Liver (tissue), 9 donors: ENCODE measurements around the gene TPGS1. TPM values are rescaled to one million over a fixed set of nuclear protein-coding genes. Genes with fewer than 3 reads are reported as not detected.
A peak's percentile ranks its signal among the peaks of the same experiment; 100 is the strongest.

Source experiments
- DNase-seq: peaks from one replicate; pipeline ENCODE4 v3.0.0-alpha.2; 2017; ENCODE audit warnings: low spot score
- H3K27ac ChIP-seq, 2 donors: one replicate each; pipeline ENCODE4 v1.7.0; 2013; ENCODE audit warnings: inconsistent platforms in 2 of 2, low read length in 2 of 2, control low read depth in 1 of 2, low read depth in 1 of 2, mild to moderate bottlenecking in 1 of 2
- H3K27me3 ChIP-seq, 4 donors: one replicate each; pipeline versions ENCODE4 v1.6.1 to v1.7.0; 2013; ENCODE audit warnings: low read length in 3 of 4, inconsistent platforms in 1 of 4, mild to moderate bottlenecking in 1 of 4, moderate library complexity in 1 of 4; ENCODE audit not compliant: control insufficient read depth in 4 of 4, insufficient read depth in 4 of 4
- H3K36me3 ChIP-seq, 4 donors: one replicate each; pipeline versions ENCODE4 v1.6.1 to v1.7.0; 2013; ENCODE audit warnings: low read length in 3 of 4, mild to moderate bottlenecking in 3 of 4, low read depth in 1 of 4, moderate library complexity in 1 of 4; ENCODE audit not compliant: control insufficient read depth in 4 of 4, insufficient read depth in 3 of 4
- H3K4me1 ChIP-seq, 4 donors: one replicate each; pipeline versions ENCODE4 v1.6.1 to v1.7.0; 2013; ENCODE audit warnings: low read length in 3 of 4, mild to moderate bottlenecking in 3 of 4, moderate library complexity in 1 of 4; ENCODE audit not compliant: control insufficient read depth in 4 of 4, insufficient read depth in 4 of 4
- H3K4me3 ChIP-seq, 3 donors: one replicate each; pipeline versions ENCODE4 v1.6.1 to v1.7.0; 2013; ENCODE audit warnings: low read length in 3 of 3, control low read depth in 1 of 3, low read depth in 1 of 3, mild to moderate bottlenecking in 1 of 3
- H3K9ac ChIP-seq, 2 donors: one replicate each; pipeline ENCODE4 v1.7.0; 2013; ENCODE audit warnings: low read length in 2 of 2, mild to moderate bottlenecking in 2 of 2, moderate library complexity in 2 of 2, control low read depth in 1 of 2, low read depth in 1 of 2
- H3K9me3 ChIP-seq, 4 donors: one replicate each; pipeline versions ENCODE4 v1.6.1 to v1.7.0; 2013; ENCODE audit warnings: low read length in 3 of 4; ENCODE audit not compliant: control insufficient read depth in 4 of 4
- ATF3 ChIP-seq: IDR thresholded peaks from 2 replicates; pipeline ENCODE4 v1.6.1; 2016; ENCODE audit warnings: antibody characterized with exemption
- EGR1 ChIP-seq, 2 donors: IDR thresholded peaks; 2 replicates each; pipeline ENCODE4 v1.6.1; 2016 to 2018; ENCODE audit warnings: antibody characterized with exemption in 2 of 2, low read depth in 2 of 2
- FOXA1 ChIP-seq: IDR thresholded peaks from 2 replicates; pipeline ENCODE4 v1.6.1; 2016; ENCODE audit warnings: antibody characterized with exemption
- FOXA2 ChIP-seq: IDR thresholded peaks from 2 replicates; pipeline ENCODE4 v1.6.1; 2016; ENCODE audit warnings: antibody characterized with exemption
- GABPA ChIP-seq, 2 donors: IDR thresholded peaks in 1 of 2; conservative IDR thresholded peaks in 1 of 2; 2 replicates each; pipeline ENCODE4 v1.6.1; 2016; ENCODE audit warnings: antibody characterized with exemption in 2 of 2, mild to moderate bottlenecking in 1 of 2, moderate library complexity in 1 of 2
- HNF4A ChIP-seq, 2 donors: conservative IDR thresholded peaks; 2 replicates each; pipeline ENCODE4 v1.6.1; 2016; ENCODE audit warnings: antibody characterized with exemption in 2 of 2, mild to moderate bottlenecking in 2 of 2
- JUND ChIP-seq, 2 donors: IDR thresholded peaks; 2 replicates each; pipeline ENCODE4 v1.6.1; 2016; ENCODE audit warnings: antibody characterized with exemption in 2 of 2
- MAX ChIP-seq: IDR thresholded peaks from 2 replicates; pipeline ENCODE4 v1.6.1; 2016; ENCODE audit warnings: antibody characterized with exemption
- NR2F2 ChIP-seq: IDR thresholded peaks from 2 replicates; pipeline ENCODE4 v1.6.1; 2016; ENCODE audit warnings: antibody characterized with exemption
- RAD21 ChIP-seq, 2 donors: IDR thresholded peaks; 2 replicates each; pipeline ENCODE4 v1.6.1; 2016; ENCODE audit warnings: antibody characterized with exemption in 2 of 2, mild to moderate bottlenecking in 2 of 2
- REST ChIP-seq: IDR thresholded peaks from 2 replicates; pipeline ENCODE4 v1.6.1; 2016; ENCODE audit warnings: antibody characterized with exemption, mild to moderate bottlenecking
- RXRA ChIP-seq, 2 donors: IDR thresholded peaks; 2 replicates each; pipeline ENCODE4 v1.6.1; 2017 to 2018; ENCODE audit warnings: antibody characterized with exemption in 2 of 2, mild to moderate bottlenecking in 1 of 2
- SP1 ChIP-seq: IDR thresholded peaks from 2 replicates; pipeline ENCODE4 v1.6.1; 2018; ENCODE audit warnings: antibody characterized with exemption, mild to moderate bottlenecking
- TAF1 ChIP-seq: conservative IDR thresholded peaks from 2 replicates; pipeline ENCODE4 v1.6.1; 2016; ENCODE audit warnings: antibody characterized with exemption, mild to moderate bottlenecking
- YY1 ChIP-seq: IDR thresholded peaks from 2 replicates; pipeline ENCODE4 v1.6.1; 2016; ENCODE audit warnings: antibody characterized with exemption, mild to moderate bottlenecking
- ZBTB33 ChIP-seq: IDR thresholded peaks from 2 replicates; pipeline ENCODE4 v1.6.1; 2016; ENCODE audit warnings: antibody characterized with exemption
- WGBS: extraction: QIAGEN DNeasy Blood & Tissue Kit; methylation state at CpG from one replicate; pipeline ENCODE4 v1.1.7; 2013; 5-methylcytosine and 5-hydroxymethylcytosine counted together
- polyA plus RNA-seq, 2 donors: library from polyadenylated mRNA; stranded (reverse) in 1 of 2; unstranded in 1 of 2; fragments of 200-250 nt in 1 of 2; fragments of >200 nt in 1 of 2; fragmentation: Nextera tagmentation in 1 of 2; extraction: Ambion mirVana in 1 of 2; gene quantifications; one replicate each; pipeline versions ENCODE4 v1.2.1 to v1.2.3, GENCODE V29; 2013 to 2015
- total RNA-seq, 2 donors: library from RNA; depleted of rRNA; stranded (reverse); fragments of >200 nt; gene quantifications; one replicate each; pipeline ENCODE4 v1.2.3, GENCODE V29; 2014
- donor health status: healthy.
- donor health status: healthy.
- donor health status: healthy.
- donor health status: healthy.
- donor health status: healthy.

The TPGS1 gene
- total and polyA plus RNA-seq, 4 donors = 1.7 to 15.5 (median 14.7) TPM

- WGBS = 47% methylated on average over 20 of the region's 20 CpGs
- no peak overlapping the region for H3K27ac ChIP-seq
- H3K4me3 ChIP-seq = no peak overlapping the region
- no peaks in the 10 kb centered on the region for H3K36me3 ChIP-seq
- DNase-seq = no peak
- no peaks in the 10 kb centered on the region for H3K27me3 ChIP-seq
- no peak for TF ChIP-seq GABPA (IDR thresholded peaks at IDR 0.05 in 1 of 2, conservative IDR thresholded peaks at IDR 0.05 in 1 of 2)
- TF ChIP-seq ATF3 = no peak
- TF ChIP-seq ZBTB33 = no peak
- no peak for TF ChIP-seq FOXA1
- TF ChIP-seq FOXA2 = no peak
- TF ChIP-seq REST = peak; percentile 21
- TF ChIP-seq YY1 = no peak
- TF ChIP-seq SP1 = no peak
- TF ChIP-seq RAD21 (IDR thresholded peaks at IDR 0.05) = no peak
- peak in 1 of 2 donors; percentile 55 for TF ChIP-seq HNF4A (conservative IDR thresholded peaks at IDR 0.05)
- TF ChIP-seq MAX = no peak
- TF ChIP-seq NR2F2 = no peak
- TF ChIP-seq JUND (IDR thresholded peaks at IDR 0.05) = no peak
- TF ChIP-seq EGR1 (IDR thresholded peaks at IDR 0.05; ENCODE audit: low read depth in 2 of 2) = no peak
- TF ChIP-seq TAF1 = no peak
- no peak for TF ChIP-seq RXRA (IDR thresholded peaks at IDR 0.05)
- no peak overlapping the region for H3K9ac ChIP-seq
- H3K4me1 ChIP-seq = peaks cover 0 to 4% (median 4%) of the 10 kb centered on the region in 4 donors
- no peaks in the 10 kb centered on the region for H3K9me3 ChIP-seq
Observed at GRCh38 chr19:482186-483041, 24.9 kb upstream of the TPGS1 start.
